Smooth muscle cell (in vitro differentiated cells): ENCODE data around the gene PIK3R2. TPM values are rescaled to one million over a fixed set of nuclear protein-coding genes. Genes with fewer than 3 reads are reported as not detected.

Experiments
- DNase-seq: peaks from one replicate; lab custom pipeline; 2025; ENCODE audit not compliant: unreplicated experiment; lab: John Stamatoyannopoulos, UW
- H2AFZ ChIP-seq: fragments of 200-600 bp; sonication (generic); 2 replicates; pipeline ENCODE4 v1.6.0; 2016; ENCODE audit warnings: antibody characterized with exemption, low read depth, mild to moderate bottlenecking
- H3F3A ChIP-seq: fragments of 200-600 bp; sonication (generic); 2 replicates; pipeline ENCODE4 v1.6.0; 2017; ENCODE audit warnings: antibody characterized with exemption, low read depth
- H3K27ac ChIP-seq: fragments of 200-600 bp; sonication (generic); 2 replicates; pipeline ENCODE4 v1.5.1; 2016; ENCODE audit warnings: low read depth, mild to moderate bottlenecking
- H3K27me3 ChIP-seq: fragments of 200-600 bp; sonication (generic); 2 replicates; pipeline ENCODE4 v1.6.1; 2016; ENCODE audit warnings: low read depth, mild to moderate bottlenecking
- H3K36me3 ChIP-seq: fragments of 200-600 bp; sonication (generic); 2 replicates; pipeline ENCODE4 v1.5.1; 2016; ENCODE audit warnings: low read depth
- H3K4me1 ChIP-seq: fragments of 200-600 bp; sonication (generic); 2 replicates; pipeline ENCODE4 v1.5.1; 2016; ENCODE audit warnings: low read depth
- H3K4me2 ChIP-seq: fragments of 200-600 bp; sonication (generic); 2 replicates; pipeline ENCODE4 v1.6.0; 2016; ENCODE audit warnings: mild to moderate bottlenecking
- H3K4me3 ChIP-seq: fragments of 200-600 bp; sonication (generic); 2 replicates; pipeline ENCODE4 v1.5.1; 2016; ENCODE audit warnings: mild to moderate bottlenecking
- H3K79me2 ChIP-seq: fragments of 200-600 bp; sonication (generic); 2 replicates; pipeline ENCODE4 v1.6.0; 2016; ENCODE audit warnings: low read depth, mild to moderate bottlenecking
- H3K9ac ChIP-seq: fragments of 200-600 bp; sonication (generic); 2 replicates; pipeline ENCODE4 v1.6.0; 2016; ENCODE audit warnings: low read depth
- H3K9me3 ChIP-seq: fragments of 200-600 bp; sonication (generic); replicated peaks from 2 replicates; pipeline ENCODE4 v1.5.1; 2016; ENCODE audit warnings: low read depth
- H4K20me1 ChIP-seq: fragments of 200-600 bp; sonication (generic); 2 replicates; pipeline ENCODE4 v1.6.0; 2016; ENCODE audit warnings: low read depth
- WGBS: methylation state at CpG from one replicate; pipeline ENCODE4 v1.1.7; 2016; ENCODE audit warnings: low lambda C conversion rate; 5-methylcytosine and 5-hydroxymethylcytosine counted together
- polyA plus RNA-seq: library from polyadenylated mRNA; unstranded; fragments of >200 nt; fragmentation: Nextera tagmentation; extraction: Ambion mirVana; gene quantifications from 2 replicates; pipeline ENCODE4 v1.2.1, GENCODE V29; 2016
- total RNA-seq: library from RNA; depleted of rRNA; stranded (reverse); fragments of >200 nt; gene quantifications from 2 replicates; pipeline ENCODE4 v1.2.3, GENCODE V29; 2014
- TF ChIP-seq, protein P1 (sequence below): fragments of 200-600 bp; sonication (generic); IDR thresholded peaks from 2 replicates; pipeline ENCODE4 v1.5.1; 2017; ENCODE audit warnings: borderline replicate concordance, mild to moderate bottlenecking, antibody characterized with exemption; ENCODE audit not compliant: insufficient read depth, poor library complexity, severe bottlenecking

PIK3R2 gene
- total and polyA plus RNA-seq, 2 experiments from 2014 or later = 22.9 to 50.1 TPM

DNA sequence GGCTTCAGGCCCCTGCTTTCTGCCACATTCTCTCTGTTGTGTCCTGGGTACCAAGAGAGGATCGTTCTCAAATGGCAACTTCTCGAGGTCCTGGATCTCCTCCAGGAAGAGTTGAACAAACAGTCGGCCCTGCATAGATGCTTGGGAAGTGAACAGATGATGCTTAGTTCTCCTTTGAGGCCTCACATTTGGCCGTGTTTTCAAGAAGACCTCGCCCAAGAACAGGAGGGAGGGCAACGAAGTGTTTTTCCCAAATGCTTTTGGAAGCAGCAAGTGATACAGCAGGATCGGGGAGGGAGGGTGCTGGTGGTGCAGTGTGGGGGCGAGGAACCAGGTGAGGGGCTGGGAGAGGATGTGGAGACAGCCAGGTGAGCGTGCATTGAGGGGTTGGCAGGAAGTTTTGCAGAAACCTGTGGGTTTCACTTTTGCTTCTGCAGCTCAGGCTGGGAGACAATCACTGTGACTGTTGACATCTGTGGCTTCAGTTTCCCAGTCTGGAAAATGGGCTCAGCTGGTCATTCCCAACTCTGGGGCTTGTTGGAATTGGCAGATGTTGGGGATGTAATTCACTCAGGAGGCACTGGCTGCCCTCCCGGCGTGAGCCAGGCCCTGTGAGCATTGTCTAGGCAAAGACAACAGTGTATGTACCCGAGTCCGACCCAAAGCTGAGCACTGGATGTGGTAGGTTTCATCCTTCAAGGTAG, 33.8 kb upstream of the PIK3R2 start:
- H3K27ac ChIP-seq = no peak overlapping the region
- no peak overlapping the region for H3K4me2 ChIP-seq
- 89% methylated on average over 13 of the region's 13 CpGs for WGBS
- TF ChIP-seq, protein P1, sequence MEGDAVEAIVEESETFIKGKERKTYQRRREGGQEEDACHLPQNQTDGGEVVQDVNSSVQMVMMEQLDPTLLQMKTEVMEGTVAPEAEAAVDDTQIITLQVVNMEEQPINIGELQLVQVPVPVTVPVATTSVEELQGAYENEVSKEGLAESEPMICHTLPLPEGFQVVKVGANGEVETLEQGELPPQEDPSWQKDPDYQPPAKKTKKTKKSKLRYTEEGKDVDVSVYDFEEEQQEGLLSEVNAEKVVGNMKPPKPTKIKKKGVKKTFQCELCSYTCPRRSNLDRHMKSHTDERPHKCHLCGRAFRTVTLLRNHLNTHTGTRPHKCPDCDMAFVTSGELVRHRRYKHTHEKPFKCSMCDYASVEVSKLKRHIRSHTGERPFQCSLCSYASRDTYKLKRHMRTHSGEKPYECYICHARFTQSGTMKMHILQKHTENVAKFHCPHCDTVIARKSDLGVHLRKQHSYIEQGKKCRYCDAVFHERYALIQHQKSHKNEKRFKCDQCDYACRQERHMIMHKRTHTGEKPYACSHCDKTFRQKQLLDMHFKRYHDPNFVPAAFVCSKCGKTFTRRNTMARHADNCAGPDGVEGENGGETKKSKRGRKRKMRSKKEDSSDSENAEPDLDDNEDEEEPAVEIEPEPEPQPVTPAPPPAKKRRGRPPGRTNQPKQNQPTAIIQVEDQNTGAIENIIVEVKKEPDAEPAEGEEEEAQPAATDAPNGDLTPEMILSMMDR = no peak
- H3F3A ChIP-seq = peaks cover 3% of the 10 kb centered on the region
- no peak overlapping the region for H2AFZ ChIP-seq
- no peak overlapping the region for H3K9ac ChIP-seq
- no peaks in the 10 kb centered on the region for H3K9me3 ChIP-seq
- no peaks in the 10 kb centered on the region for H3K27me3 ChIP-seq
- no peak overlapping the region for H3K4me3 ChIP-seq
- H3K79me2 ChIP-seq = no peaks in the 10 kb centered on the region
- peaks cover 6% of the 10 kb centered on the region for H3K4me1 ChIP-seq
- H4K20me1 ChIP-seq = peaks cover 13% of the 10 kb centered on the region
- no peak for DNase-seq
- H3K36me3 ChIP-seq = no peaks in the 10 kb centered on the region

DNA sequence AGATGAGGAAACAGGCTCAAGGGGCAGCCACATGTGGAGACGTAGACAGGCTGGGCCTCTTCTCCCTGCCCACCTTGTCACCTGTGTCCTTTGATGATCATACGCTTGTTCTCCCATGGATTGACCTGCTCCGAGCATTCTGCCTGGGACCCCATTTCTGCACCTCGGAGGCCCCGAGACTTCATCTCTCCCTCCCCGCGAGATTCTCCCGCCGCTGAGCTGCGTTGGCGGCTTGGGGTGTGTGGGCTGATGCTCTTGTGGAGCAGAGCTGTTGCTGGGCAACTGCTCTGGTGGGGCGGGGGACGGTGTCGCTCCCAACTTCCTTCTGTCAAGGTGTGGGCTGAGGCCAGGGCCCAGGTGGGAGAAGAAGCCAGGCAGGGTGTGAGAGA, 33.3 kb upstream of the PIK3R2 start:
- no peaks in the 10 kb centered on the region for H3K9me3 ChIP-seq
- no peaks in the 10 kb centered on the region for H3K79me2 ChIP-seq
- peaks cover 6% of the 10 kb centered on the region for H3K4me1 ChIP-seq
- TF ChIP-seq, protein P1 = no peak
- no peak for DNase-seq
- no peak overlapping the region for H3K27ac ChIP-seq
- H3K9ac ChIP-seq = no peak overlapping the region
- H3K4me3 ChIP-seq = no peak overlapping the region
- no peaks in the 10 kb centered on the region for H3K27me3 ChIP-seq
- peaks cover 13% of the 10 kb centered on the region for H4K20me1 ChIP-seq
- H3K36me3 ChIP-seq = no peaks in the 10 kb centered on the region
- WGBS = 93% methylated on average over 14 of the region's 14 CpGs
- peaks cover 3% of the 10 kb centered on the region for H3F3A ChIP-seq
- no peak overlapping the region for H3K4me2 ChIP-seq
- no peak overlapping the region for H2AFZ ChIP-seq

DNA sequence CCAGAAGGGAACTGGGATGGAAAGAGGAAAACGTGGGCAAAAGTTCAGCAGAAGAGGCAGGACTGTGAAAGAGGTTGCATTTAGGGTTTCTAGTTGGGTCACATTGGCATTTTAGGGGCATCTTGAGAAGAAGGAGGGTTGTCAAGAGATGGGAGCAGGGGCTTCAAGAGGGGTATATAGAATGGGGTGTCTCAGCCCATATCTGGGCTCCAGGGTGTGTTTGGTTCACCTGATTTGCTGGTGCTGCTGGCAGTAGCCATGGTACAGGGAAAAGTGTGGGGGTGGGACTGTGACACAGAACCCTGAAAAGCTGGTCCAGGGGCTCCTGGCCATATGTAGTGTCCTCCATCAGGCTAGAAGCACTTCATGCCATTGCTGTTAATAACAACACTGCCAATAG, 32.8 kb upstream of the PIK3R2 start:
- Histone ChIP-seq H3K4me3 (no peak overlapping the region), H3K36me3 (no peaks in the 10 kb centered on the region)
- 71% methylated on average over 1 of the region's 1 CpG for WGBS

More for the DNA sequence above, 32.8 kb upstream of the PIK3R2 start:
- Histone ChIP-seq H3K9me3 (no peaks in the 10 kb centered on the region), H3K4me2 (no peak overlapping the region), H3K27me3 (no peaks in the 10 kb centered on the region), H4K20me1 (peaks cover 13% of the 10 kb centered on the region), H3F3A (peaks cover 3% of the 10 kb centered on the region), H3K4me1 (peaks cover 6% of the 10 kb centered on the region), H3K79me2 (no peaks in the 10 kb centered on the region), H2AFZ (no peak overlapping the region), H3K27ac (no peak overlapping the region), H3K9ac (no peak overlapping the region)
- TF ChIP-seq, protein P1 = no peak
- DNase-seq = no peak
